Stomach smooth muscle (tissue), 2 donors: Measurements from ENCODE around the gene GPATCH1.
"Not testable (repeated sequence)": the region's sequence is repeated elsewhere in the genome, so short reads cannot be mapped to it uniquely, and the experiment has no call there.

Source experiments
- H3K27ac ChIP-seq: one replicate; pipeline ENCODE4 v1.7.0; 2013; ENCODE audit warnings: mild to moderate bottlenecking, low read length, inconsistent platforms
- H3K27me3 ChIP-seq, 2 donors: one replicate each; pipeline ENCODE4 v1.7.0; 2013; ENCODE audit warnings: low read length in 2 of 2; ENCODE audit not compliant: insufficient read depth in 2 of 2, control insufficient read depth in 1 of 2
- H3K36me3 ChIP-seq, 2 donors: one replicate each; pipeline ENCODE4 v1.7.0; 2013; ENCODE audit warnings: low read length in 2 of 2; ENCODE audit not compliant: control insufficient read depth in 2 of 2, insufficient read depth in 2 of 2
- H3K4me1 ChIP-seq: one replicate; pipeline ENCODE4 v1.7.0; 2013; ENCODE audit warnings: low read length; ENCODE audit not compliant: control insufficient read depth, insufficient read depth
- H3K4me3 ChIP-seq, 2 donors: one replicate each; pipeline ENCODE4 v1.7.0; 2013; ENCODE audit warnings: low read length in 2 of 2
- H3K9ac ChIP-seq, 2 donors: one replicate each; pipeline ENCODE4 v1.7.0; 2013; ENCODE audit warnings: low read length in 2 of 2, mild to moderate bottlenecking in 1 of 2
- H3K9me3 ChIP-seq, 2 donors: one replicate each; pipeline ENCODE4 v1.7.0; 2013; ENCODE audit warnings: low read length in 2 of 2; ENCODE audit not compliant: control insufficient read depth in 2 of 2
- donor health status: healthy.
- donor health status: Pancreatic carcinoma.

The GPATCH1 gene

DNA sequence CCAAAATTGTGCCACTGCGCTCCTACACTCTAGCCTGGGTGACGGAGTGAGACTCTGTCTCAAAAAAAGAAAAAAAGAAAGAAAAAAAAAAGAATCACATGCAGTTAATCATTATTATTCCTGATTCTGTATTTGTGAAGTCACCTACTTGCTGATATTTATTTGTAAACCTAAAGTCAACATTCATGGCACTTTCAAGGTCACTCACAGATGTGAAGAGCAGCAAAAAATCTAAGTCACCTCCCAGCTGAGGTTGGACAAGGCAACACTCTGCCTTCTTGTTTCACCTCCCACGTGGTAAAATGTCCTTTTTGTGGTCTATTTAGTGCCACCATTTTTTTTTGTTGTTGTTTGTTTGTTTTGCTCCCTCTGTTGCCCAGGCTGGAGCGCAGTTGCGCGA is 77.4 kb downstream of the GPATCH1 start:
- H3K27ac ChIP-seq: no peak overlapping the region

DNA sequence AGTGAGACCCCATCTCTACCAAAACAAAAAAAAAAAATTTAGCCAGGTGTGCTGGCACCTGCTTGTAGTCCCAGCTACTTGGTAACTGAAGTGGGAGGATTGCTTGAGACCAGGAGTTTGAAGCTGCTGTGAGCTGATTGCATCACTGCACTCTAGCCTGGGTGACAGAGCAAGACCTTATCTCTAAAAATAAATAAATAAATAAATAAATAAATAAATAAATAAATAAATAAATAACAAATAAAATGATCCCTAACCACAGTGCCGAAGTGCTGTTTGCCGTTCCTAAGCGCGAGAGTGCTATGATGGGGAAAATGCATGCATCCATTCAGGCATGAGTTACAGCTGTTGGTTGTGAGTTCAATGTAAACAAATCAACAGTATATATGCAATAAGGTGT is 78.2 kb downstream of the GPATCH1 start:
- Histone ChIP-seq H3K36me3 (no peaks in the 10 kb centered on the region), H3K9ac (no peak overlapping the region), H3K27me3 (no peaks in the 10 kb centered on the region), H3K4me3 (no peak overlapping the region), H3K27ac (no peak overlapping the region), H3K9me3 (no peaks in the 10 kb centered on the region), H3K4me1 (no peaks in the 10 kb centered on the region)

More for the DNA sequence above, 77.4 kb downstream of the GPATCH1 start:
- Histone ChIP-seq H3K4me3 (no peak overlapping the region), H3K9me3 (no peaks in the 10 kb centered on the region), H3K27me3 (no peaks in the 10 kb centered on the region), H3K9ac (no peak overlapping the region), H3K4me1 (no peaks in the 10 kb centered on the region), H3K36me3 (no peaks in the 10 kb centered on the region)

- Histone ChIP-seq H3K4me3 (no peak overlapping the region), H3K9me3 (no peaks in the 10 kb centered on the region), H3K27ac (no peak overlapping the region), H3K9ac (no peak overlapping the region), H3K36me3 (no peaks in the 10 kb centered on the region), H3K4me1 (no peaks in the 10 kb centered on the region), H3K27me3 (no peaks in the 10 kb centered on the region)
These were observed 78.9 kb downstream of the GPATCH1 start for GRCh38 chr19:33159893-33160292.

DNA sequence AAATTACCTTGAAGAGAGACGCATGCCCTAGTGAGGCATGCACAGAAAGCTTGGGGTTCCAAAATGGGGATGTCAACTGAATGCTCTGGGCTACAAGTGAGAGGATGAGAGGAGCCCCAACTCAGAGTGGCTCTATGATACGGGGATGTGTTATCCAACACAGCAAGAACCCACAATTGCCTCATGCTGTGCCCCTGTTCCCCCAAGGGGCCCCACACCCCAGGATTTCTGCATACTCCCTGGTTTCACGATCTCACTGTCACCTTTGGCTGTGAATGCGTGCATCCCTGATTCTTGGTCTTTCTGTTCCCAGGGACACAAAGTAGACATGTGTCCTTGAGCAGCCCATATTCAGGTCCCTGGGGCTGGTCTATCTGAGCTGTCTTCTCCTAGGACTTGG is 80.2 kb downstream of the GPATCH1 start:
- H3K36me3 ChIP-seq: no peaks in the 10 kb centered on the region
- no peak overlapping the region for H3K27ac ChIP-seq
- no peak overlapping the region for H3K4me3 ChIP-seq
- no peaks in the 10 kb centered on the region for H3K27me3 ChIP-seq
- H3K9me3 ChIP-seq: no peaks in the 10 kb centered on the region
- H3K9ac ChIP-seq: no peak overlapping the region
- H3K4me1 ChIP-seq: no peaks in the 10 kb centered on the region

DNA sequence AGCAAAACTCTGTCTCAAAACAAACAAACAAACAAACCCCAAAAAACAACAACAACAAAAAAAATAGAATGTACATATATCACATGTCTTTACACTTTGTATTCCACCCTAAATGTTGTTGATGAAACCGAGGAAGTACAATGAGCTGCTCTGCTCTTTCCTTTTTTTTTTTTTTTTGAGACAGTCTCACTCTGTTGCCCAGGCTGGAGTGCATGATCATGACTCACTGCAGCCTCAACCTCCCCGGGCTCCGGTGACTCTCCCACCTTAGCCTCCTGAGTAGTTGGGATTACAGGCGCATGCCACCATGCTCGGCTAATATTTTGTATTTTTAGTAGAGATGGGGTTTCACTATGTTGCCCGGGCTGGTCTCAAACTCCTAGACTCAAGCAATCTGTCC is 82.5 kb downstream of the GPATCH1 start:
- no peaks in the 10 kb centered on the region for H3K9me3 ChIP-seq
- H3K27me3 ChIP-seq: no peaks in the 10 kb centered on the region
- no peaks in the 10 kb centered on the region for H3K36me3 ChIP-seq
- no peaks in the 10 kb centered on the region for H3K4me1 ChIP-seq
- no peak overlapping the region for H3K4me3 ChIP-seq
- H3K9ac ChIP-seq: no peak overlapping the region
- H3K27ac ChIP-seq: no peak overlapping the region

DNA sequence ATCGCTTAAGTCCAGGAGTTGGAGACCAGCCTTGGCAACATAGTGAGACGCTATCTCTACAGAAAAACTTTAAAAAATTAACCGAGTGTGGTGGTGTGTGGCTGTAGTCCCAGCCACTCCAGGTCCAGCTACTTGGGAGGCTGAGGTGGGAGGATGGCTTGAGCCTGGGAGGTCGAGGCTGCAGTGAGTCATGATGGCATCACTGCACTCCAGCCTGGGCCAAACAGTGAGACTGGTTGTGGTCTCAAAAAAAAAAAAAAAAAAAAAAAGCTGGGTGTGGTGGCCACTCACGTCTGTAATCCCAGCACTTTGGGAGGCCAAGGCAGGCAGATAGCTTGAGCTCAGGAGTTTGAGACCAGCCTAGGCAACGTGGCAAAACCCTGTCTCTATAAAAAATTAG is 85.1 kb downstream of the GPATCH1 start:
- not testable (repeated sequence) for H3K9me3 ChIP-seq, H3K27ac ChIP-seq, H3K4me1 ChIP-seq, H3K4me3 ChIP-seq, H3K9ac ChIP-seq, H3K36me3 ChIP-seq, H3K27me3 ChIP-seq

GRCh38 chr19:33167438-33167837 is 86.5 kb downstream of the GPATCH1 start:
- H3K27ac ChIP-seq: no peak overlapping the region
- no peaks in the 10 kb centered on the region for H3K36me3 ChIP-seq
- no peaks in the 10 kb centered on the region for H3K27me3 ChIP-seq
- H3K9me3 ChIP-seq: no peaks in the 10 kb centered on the region
- H3K4me1 ChIP-seq: no peaks in the 10 kb centered on the region
- no peak overlapping the region for H3K9ac ChIP-seq
- H3K4me3 ChIP-seq: no peak overlapping the region

GRCh38 chr19:33168528-33168927 is 87.5 kb downstream of the GPATCH1 start:
- Histone ChIP-seq H3K4me1 (peaks cover 5% of the 10 kb centered on the region), H3K27me3 (no peaks in the 10 kb centered on the region), H3K27ac (no peak overlapping the region), H3K9ac (no peak overlapping the region), H3K4me3 (no peak overlapping the region), H3K36me3 (no peaks in the 10 kb centered on the region), H3K9me3 (no peaks in the 10 kb centered on the region)

- H3K4me3 ChIP-seq: no peak overlapping the region
- H3K36me3 ChIP-seq: no peaks in the 10 kb centered on the region
- no peak overlapping the region for H3K9ac ChIP-seq
- no peaks in the 10 kb centered on the region for H3K27me3 ChIP-seq
- peaks cover 17% of the 10 kb centered on the region for H3K4me1 ChIP-seq
- H3K27ac ChIP-seq: no peak overlapping the region
- H3K9me3 ChIP-seq: no peaks in the 10 kb centered on the region
These were observed 90.3 kb downstream of the GPATCH1 start for GRCh38 chr19:33171222-33171795.

GRCh38 chr19:33171916-33172359 is 91.0 kb downstream of the GPATCH1 start:
- Histone ChIP-seq H3K9ac (no peak overlapping the region), H3K27me3 (no peaks in the 10 kb centered on the region), H3K9me3 (no peaks in the 10 kb centered on the region), H3K36me3 (no peaks in the 10 kb centered on the region), H3K27ac (no peak overlapping the region), H3K4me3 (no peak overlapping the region), H3K4me1 (peaks cover 17% of the 10 kb centered on the region)

DNA sequence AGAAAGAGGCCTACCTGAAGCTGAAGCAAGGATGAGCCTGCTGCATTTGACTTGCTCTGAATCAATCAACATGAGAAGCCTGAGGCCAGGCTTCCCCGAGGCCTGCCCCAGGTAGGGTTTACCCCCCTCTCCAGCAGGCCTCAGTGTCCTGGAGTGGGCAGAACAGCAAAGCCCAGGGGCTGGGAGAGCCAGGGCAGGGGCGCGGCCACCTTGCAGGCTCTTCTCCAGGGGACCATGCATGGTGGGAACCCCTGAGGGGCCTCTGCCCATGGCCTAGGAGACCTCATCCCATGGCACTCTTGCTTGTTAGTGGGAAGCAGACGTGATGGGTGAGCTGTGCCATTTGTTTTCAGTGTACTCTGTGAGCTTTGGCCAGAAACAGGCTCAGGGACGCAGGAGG is 93.2 kb downstream of the GPATCH1 start:
- H3K27ac ChIP-seq: no peak overlapping the region
- no peaks in the 10 kb centered on the region for H3K36me3 ChIP-seq
- no peak overlapping the region for H3K9ac ChIP-seq
- H3K4me1 ChIP-seq: peaks cover 28% of the 10 kb centered on the region
- no peaks in the 10 kb centered on the region for H3K9me3 ChIP-seq
- H3K4me3 ChIP-seq: no peak overlapping the region
- no peaks in the 10 kb centered on the region for H3K27me3 ChIP-seq
